ENCODE measurements around the gene PRKCZ.

PRKCZ gene

DNA sequence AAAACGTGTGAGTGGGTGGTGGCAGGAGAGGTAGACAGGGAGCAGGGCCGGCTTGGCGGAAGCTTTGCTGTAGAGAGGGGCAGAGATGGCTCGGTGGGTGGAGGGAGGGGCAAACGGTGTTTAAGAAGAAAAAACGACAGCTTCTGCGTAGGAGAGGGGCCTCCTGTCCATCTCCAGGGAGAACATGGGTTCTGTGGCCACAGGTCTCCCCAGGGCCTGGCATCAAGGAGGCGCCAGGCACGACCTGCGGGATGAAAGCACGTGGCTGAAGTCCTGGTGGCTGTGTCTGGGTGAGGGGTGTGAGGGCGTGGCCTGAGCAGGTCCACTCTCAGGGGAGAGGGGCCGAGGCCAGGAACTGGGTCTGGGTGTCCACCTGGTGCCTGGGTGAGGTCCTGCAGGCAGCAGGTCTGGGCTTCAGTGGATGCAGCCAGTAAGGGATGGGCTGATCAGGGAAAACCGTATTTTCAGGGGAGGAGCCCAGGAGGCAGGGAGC lies 940 bp upstream of the PRKCZ start:
- DNase-seq (ENCODE audit: low spot score): no peak
- in situ Hi-C loops (cut with MboI; ENCODE audit: low sequenced_read_pairs, unreplicated experiment): no loop called here
- TF ChIP-seq, protein P1, sequence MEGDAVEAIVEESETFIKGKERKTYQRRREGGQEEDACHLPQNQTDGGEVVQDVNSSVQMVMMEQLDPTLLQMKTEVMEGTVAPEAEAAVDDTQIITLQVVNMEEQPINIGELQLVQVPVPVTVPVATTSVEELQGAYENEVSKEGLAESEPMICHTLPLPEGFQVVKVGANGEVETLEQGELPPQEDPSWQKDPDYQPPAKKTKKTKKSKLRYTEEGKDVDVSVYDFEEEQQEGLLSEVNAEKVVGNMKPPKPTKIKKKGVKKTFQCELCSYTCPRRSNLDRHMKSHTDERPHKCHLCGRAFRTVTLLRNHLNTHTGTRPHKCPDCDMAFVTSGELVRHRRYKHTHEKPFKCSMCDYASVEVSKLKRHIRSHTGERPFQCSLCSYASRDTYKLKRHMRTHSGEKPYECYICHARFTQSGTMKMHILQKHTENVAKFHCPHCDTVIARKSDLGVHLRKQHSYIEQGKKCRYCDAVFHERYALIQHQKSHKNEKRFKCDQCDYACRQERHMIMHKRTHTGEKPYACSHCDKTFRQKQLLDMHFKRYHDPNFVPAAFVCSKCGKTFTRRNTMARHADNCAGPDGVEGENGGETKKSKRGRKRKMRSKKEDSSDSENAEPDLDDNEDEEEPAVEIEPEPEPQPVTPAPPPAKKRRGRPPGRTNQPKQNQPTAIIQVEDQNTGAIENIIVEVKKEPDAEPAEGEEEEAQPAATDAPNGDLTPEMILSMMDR (IDR thresholded peaks at IDR 0.05; ENCODE audit: borderline replicate concordance, control extremely low read depth, extremely low read depth, insufficient read depth, missing control alignments): no peak

DNA sequence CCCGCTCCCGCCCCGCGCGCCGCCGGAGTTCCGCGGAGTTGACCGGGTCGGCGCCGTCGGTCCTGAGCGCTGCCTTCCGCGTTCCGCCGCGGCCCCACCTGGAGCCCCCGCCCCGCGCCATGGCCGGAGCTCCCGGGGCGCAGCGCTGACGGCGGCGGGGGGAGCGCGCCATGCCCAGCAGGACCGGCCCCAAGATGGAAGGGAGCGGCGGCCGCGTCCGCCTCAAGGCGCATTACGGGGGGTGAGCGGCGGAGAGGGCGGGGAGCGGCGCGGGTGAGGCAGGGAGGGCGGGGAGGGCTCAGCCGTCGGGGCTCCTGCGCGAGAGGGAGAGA lies 216 bp downstream of the PRKCZ start:
- DNase-seq (ENCODE audit: low spot score): no peak
- TF ChIP-seq, protein P1 (IDR thresholded peaks at IDR 0.05; ENCODE audit: borderline replicate concordance, control extremely low read depth, extremely low read depth, insufficient read depth, missing control alignments): no peak
- in situ Hi-C loops (cut with MboI; ENCODE audit: low sequenced_read_pairs, unreplicated experiment): no loop called here

DNA sequence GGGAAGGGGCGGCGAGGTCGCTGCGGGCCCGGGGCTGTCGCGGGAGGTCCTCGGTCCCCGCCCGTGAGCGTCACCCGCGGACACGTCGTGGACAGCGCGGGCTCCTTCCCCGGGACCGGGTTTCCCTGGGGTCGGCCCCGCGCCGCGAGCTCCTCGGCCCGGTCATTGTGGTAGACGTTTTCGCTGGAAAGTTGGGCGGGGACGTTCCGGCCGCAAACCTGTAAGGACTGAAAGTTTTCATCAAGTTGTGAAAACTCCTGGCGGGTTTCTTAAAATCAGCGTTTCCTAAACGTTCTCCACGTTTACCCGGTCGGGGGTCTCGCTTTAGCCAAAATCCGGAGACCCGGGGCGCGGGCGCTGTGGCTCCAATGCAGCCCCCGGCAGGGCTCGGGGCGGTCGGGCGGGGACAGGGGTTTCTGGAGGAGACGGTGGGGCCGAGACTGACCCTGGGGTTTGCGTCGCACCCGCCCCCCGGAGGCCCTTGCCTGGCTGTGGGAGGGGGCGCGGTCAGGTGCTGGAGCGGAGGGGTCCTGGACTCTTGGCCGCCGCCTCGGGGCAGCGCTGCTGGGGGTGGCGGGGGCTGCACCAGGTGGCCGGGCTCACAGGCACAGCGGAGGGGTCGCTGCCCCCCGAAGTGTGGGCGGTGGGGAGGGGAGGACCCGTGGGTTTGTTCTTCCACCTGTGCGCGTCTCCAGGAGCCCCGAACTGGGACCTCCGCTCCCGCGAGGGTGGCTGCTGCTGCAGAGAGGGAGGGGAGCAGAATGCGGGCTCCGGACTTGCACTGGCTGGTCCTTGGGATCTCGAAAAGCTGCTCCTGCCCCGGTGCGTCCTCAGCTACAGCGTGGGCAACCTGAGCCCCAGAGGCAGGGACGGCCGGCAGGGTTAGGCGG lies 827 bp downstream of the PRKCZ start:
- in situ Hi-C loops (cut with MboI; ENCODE audit: low sequenced_read_pairs, unreplicated experiment): no loop called here
- TF ChIP-seq, protein P1 (IDR thresholded peaks at IDR 0.05; ENCODE audit: borderline replicate concordance, control extremely low read depth, extremely low read depth, insufficient read depth, missing control alignments): no peak
- DNase-seq (ENCODE audit: low spot score): no peak

DNA sequence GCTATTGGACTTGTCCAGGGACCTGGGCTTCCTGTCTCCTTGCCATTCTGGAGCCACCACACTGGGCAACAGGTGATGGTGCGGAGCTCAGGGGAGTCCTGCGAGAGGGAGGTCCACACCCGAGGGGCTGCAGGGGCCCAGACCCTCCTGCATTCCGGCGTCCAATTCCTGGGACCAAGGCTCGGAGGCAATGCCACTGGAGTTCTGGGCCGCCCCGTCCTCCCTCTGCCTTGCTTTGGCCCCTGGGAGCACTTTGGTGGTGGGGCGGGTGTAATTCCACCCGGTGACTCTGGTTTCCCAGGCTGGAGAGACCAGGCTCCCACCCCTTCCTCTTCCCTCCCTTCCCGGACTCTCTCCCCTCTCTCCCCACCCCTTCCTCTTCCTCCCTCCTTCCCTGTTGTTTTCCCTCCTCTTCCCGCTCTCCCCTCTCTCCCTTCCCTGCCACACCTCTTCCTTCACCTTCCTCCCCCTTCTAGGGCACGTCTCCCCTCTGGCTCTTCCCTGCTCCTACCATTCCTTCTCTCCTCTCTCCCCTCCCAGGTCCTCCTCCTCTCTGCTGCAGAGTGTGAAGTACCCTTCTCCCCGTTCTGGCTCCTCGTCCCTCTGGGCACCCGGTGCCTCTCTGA lies 2.0 kb downstream of the PRKCZ start:
- TF ChIP-seq, protein P1 (IDR thresholded peaks at IDR 0.05; ENCODE audit: borderline replicate concordance, control extremely low read depth, extremely low read depth, insufficient read depth, missing control alignments): no peak
- no peak for DNase-seq (ENCODE audit: low spot score)
- in situ Hi-C loops (cut with MboI; ENCODE audit: low sequenced_read_pairs, unreplicated experiment): no loop called here

DNA sequence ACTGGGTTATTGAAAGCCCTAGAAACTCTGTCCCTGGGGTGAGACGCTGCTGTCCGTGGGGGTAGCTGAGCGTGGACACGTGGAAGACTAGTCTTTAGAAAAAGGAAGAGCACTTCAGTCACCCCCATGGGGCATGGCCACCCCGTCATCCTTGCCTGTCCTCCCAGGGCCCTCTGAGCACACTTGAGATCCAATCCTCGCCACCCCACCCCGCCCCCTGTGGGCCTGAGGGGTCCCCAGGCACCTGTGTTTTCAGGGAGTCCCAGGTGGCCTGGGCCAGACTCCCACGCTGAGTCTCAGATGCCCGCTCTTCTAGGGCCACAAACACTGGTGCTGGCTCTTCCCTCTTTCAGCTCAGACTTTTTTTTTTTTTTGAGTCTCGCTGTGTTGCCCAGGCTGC lies 2.5 kb downstream of the PRKCZ start:
- in situ Hi-C loops (cut with MboI; ENCODE audit: low sequenced_read_pairs, unreplicated experiment): no loop called here
- TF ChIP-seq, protein P1 (IDR thresholded peaks at IDR 0.05; ENCODE audit: borderline replicate concordance, control extremely low read depth, extremely low read depth, insufficient read depth, missing control alignments): no peak
- no peak for DNase-seq (ENCODE audit: low spot score)

DNA sequence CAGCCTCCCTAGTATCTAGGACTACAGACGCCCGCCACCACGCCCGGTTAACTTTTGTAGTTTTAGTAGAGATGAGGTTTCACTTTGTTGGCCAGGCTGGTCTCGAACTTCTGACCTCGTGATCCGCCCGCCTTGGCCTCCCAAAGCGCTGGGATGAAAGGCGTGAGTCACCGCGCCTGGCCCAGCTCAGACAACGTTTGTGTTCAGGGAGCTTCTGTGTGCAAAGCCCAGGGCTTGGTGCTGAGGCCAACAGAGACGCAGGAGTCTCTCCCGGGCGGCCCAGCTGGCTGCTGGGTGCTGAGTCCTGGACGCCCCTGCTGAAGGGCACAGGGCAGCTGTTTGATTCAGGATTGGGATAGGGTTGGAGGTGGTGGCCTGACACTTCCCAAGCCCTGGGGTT lies 3.0 kb downstream of the PRKCZ start:
- TF ChIP-seq, protein P1 (IDR thresholded peaks at IDR 0.05; ENCODE audit: borderline replicate concordance, control extremely low read depth, extremely low read depth, insufficient read depth, missing control alignments): no peak
- no peak for DNase-seq (ENCODE audit: low spot score)
- in situ Hi-C loops (cut with MboI; ENCODE audit: low sequenced_read_pairs, unreplicated experiment): no loop called here

All from GM13976 (cell line).